ENCODE data around the gene SACS.

Gene SACS

GRCh38 chr13:23433171-23434153, at the start of gene SACS:
Gene SACS (minus strand): TSS chr13:23433702. CDS start chr13:23411239, 22,463 bp downstream.
- peak; percentile 90 for DNase-seq (ENCODE audit: low spot score)

GRCh38 chr13:23480324-23480723, 46.8 kb upstream of the SACS start:
- DNase-seq (ENCODE audit: low spot score) = no peak

- no peak for DNase-seq (ENCODE audit: low spot score)
Observed at GRCh38 chr13:23477101-23477500, 43.6 kb upstream of the SACS start.

- DNase-seq (ENCODE audit: low spot score) = no peak
Observed at GRCh38 chr13:23473221-23473620, 39.7 kb upstream of the SACS start.

GRCh38 chr13:23472189-23472588, 38.7 kb upstream of the SACS start:
- DNase-seq (ENCODE audit: low spot score) = no peak

- DNase-seq (ENCODE audit: low spot score) = no peak
Observed at GRCh38 chr13:23470790-23471614, 37.5 kb upstream of the SACS start.

- DNase-seq (ENCODE audit: low spot score) = no peak
Observed at GRCh38 chr13:23469951-23470421, 36.5 kb upstream of the SACS start.

- no peak for DNase-seq (ENCODE audit: low spot score)
Observed at GRCh38 chr13:23468811-23469210, 35.3 kb upstream of the SACS start.

GRCh38 chr13:23467932-23468278, 34.4 kb upstream of the SACS start:
- no peak for DNase-seq (ENCODE audit: low spot score)

- no peak for DNase-seq (ENCODE audit: low spot score)
Observed at GRCh38 chr13:23467048-23467931, 33.8 kb upstream of the SACS start.

GRCh38 chr13:23466144-23467002, 32.9 kb upstream of the SACS start:
- peak; percentile 80 for DNase-seq (ENCODE audit: low spot score)

GRCh38 chr13:23463661-23464060, 30.2 kb upstream of the SACS start:
- no peak for DNase-seq (ENCODE audit: low spot score)

GRCh38 chr13:23462815-23463559, 29.5 kb upstream of the SACS start:
- DNase-seq (ENCODE audit: low spot score) = no peak

GRCh38 chr13:23461544-23461943, 28.0 kb upstream of the SACS start:
- DNase-seq (ENCODE audit: low spot score) = no peak

- no peak for DNase-seq (ENCODE audit: low spot score)
Observed at GRCh38 chr13:23460921-23461320, 27.4 kb upstream of the SACS start.

- no peak for DNase-seq (ENCODE audit: low spot score)
Observed at GRCh38 chr13:23460309-23460708, 26.8 kb upstream of the SACS start.

- DNase-seq (ENCODE audit: low spot score) = no peak
Observed at GRCh38 chr13:23458989-23459388, 25.5 kb upstream of the SACS start.

GRCh38 chr13:23456437-23457210, 23.1 kb upstream of the SACS start:
- no peak for DNase-seq (ENCODE audit: low spot score)

Measured in ecto neural progenitor cell (in vitro differentiated cells).